ENCODE data around the gene MICAL3.

GRCh38 chr22:17774926-17775685 is 249.3 kb downstream of the MICAL3 start:
- TF ChIP-seq, protein P1, sequence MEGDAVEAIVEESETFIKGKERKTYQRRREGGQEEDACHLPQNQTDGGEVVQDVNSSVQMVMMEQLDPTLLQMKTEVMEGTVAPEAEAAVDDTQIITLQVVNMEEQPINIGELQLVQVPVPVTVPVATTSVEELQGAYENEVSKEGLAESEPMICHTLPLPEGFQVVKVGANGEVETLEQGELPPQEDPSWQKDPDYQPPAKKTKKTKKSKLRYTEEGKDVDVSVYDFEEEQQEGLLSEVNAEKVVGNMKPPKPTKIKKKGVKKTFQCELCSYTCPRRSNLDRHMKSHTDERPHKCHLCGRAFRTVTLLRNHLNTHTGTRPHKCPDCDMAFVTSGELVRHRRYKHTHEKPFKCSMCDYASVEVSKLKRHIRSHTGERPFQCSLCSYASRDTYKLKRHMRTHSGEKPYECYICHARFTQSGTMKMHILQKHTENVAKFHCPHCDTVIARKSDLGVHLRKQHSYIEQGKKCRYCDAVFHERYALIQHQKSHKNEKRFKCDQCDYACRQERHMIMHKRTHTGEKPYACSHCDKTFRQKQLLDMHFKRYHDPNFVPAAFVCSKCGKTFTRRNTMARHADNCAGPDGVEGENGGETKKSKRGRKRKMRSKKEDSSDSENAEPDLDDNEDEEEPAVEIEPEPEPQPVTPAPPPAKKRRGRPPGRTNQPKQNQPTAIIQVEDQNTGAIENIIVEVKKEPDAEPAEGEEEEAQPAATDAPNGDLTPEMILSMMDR (IDR thresholded peaks at IDR 0.05), result no peak
- TF ChIP-seq EZH2 (IDR thresholded peaks at IDR 0.05) (no peak), EZH2phosphoT487 (IDR thresholded peaks at IDR 0.05) (no peak)

All from neural progenitor cell (in vitro differentiated cells).